Esophagus (tissue), 2 donors: ENCODE measurements around the gene CHAC1. TPM values are rescaled to one million over a fixed set of nuclear protein-coding genes. Genes with fewer than 3 reads are reported as not detected.

Experiments
- H3K27ac ChIP-seq, 2 donors: one replicate each; pipeline ENCODE4 v1.5.1; 2013; ENCODE audit warnings: low read depth in 2 of 2, mild to moderate bottlenecking in 2 of 2, inconsistent platforms in 1 of 2, low read length in 1 of 2, moderate library complexity in 1 of 2
- H3K27me3 ChIP-seq, 2 donors: one replicate each; pipeline ENCODE4 v1.6.1; 2013; ENCODE audit warnings: low read length in 2 of 2, control low read depth in 1 of 2, mild to moderate bottlenecking in 1 of 2; ENCODE audit not compliant: insufficient read depth in 2 of 2, control insufficient read depth in 1 of 2
- H3K36me3 ChIP-seq, 2 donors: one replicate each; pipeline ENCODE4 v1.6.1; 2013; ENCODE audit warnings: low read length in 1 of 2; ENCODE audit not compliant: control insufficient read depth in 2 of 2, insufficient read depth in 2 of 2
- H3K4me1 ChIP-seq, 2 donors: one replicate each; pipeline ENCODE4 v1.6.1; 2013; ENCODE audit warnings: low read length in 1 of 2; ENCODE audit not compliant: control insufficient read depth in 2 of 2, insufficient read depth in 2 of 2
- H3K4me3 ChIP-seq, 2 donors: one replicate each; pipeline ENCODE4 v1.5.1; 2013; ENCODE audit warnings: low read length in 2 of 2, mild to moderate bottlenecking in 2 of 2, low read depth in 1 of 2, moderate library complexity in 1 of 2
- H3K9me3 ChIP-seq, 2 donors: one replicate each; pipeline ENCODE4 v1.6.1; 2013; ENCODE audit warnings: mild to moderate bottlenecking in 2 of 2, low read depth in 1 of 2, low read length in 1 of 2, moderate library complexity in 1 of 2; ENCODE audit not compliant: control insufficient read depth in 2 of 2, insufficient read depth in 1 of 2
- WGBS, 2 donors: extraction: QIAGEN DNeasy Blood & Tissue Kit; methylation state at CpG; one replicate each; pipeline ENCODE4 v1.1.7; 2013; 5-methylcytosine and 5-hydroxymethylcytosine counted together
- polyA plus RNA-seq, 2 donors: library from polyadenylated mRNA; stranded (reverse); fragments of 200-250 nt; gene quantifications; one replicate each; pipeline ENCODE4 v1.2.3, GENCODE V29; 2013
- donor health status: healthy with polysubstance abuse.
- donor health status: Bipolar disorder and iron deficiency.

Gene CHAC1
- polyA plus RNA-seq, 2 donors: 21.1 to 70.9 TPM

DNA sequence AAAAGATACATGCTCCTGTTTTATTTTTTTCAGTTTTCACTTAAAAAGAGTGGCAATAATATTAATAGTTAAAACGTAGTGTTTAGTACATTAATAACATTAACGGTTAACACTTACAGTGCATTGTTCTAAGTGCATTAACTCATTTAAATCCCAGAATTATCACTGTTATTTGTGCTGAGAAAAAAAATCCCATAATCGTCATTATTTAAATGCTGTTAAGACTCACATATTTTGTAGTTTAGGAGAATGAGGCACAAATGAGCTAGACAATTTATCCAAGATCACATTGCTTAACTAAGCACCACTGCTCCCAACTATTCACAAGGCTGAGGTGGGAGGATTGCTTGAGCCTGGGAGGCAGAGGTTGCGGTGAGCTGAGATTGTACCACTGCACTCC is 34.9 kb downstream of the CHAC1 start:
- Histone ChIP-seq H3K4me1 (no peaks in the 10 kb centered on the region), H3K4me3 (no peak overlapping the region), H3K27ac (no peak overlapping the region), H3K9me3 (no peaks in the 10 kb centered on the region), H3K27me3 (no peaks in the 10 kb centered on the region), H3K36me3 (peaks cover 7 to 26% of the 10 kb centered on the region in 2 donors)
- WGBS, 2 donors: 93 to 97% methylated on average over 4 of the region's 4 CpGs

- Histone ChIP-seq H3K9me3 (no peaks in the 10 kb centered on the region), H3K36me3 (peaks cover 0 to 20% of the 10 kb centered on the region in 2 donors), H3K4me3 (no peak overlapping the region), H3K4me1 (no peaks in the 10 kb centered on the region), H3K27ac (no peak overlapping the region), H3K27me3 (no peaks in the 10 kb centered on the region)
Observed at GRCh38 chr15:40990080-40990479, 36.8 kb downstream of the CHAC1 start.

DNA sequence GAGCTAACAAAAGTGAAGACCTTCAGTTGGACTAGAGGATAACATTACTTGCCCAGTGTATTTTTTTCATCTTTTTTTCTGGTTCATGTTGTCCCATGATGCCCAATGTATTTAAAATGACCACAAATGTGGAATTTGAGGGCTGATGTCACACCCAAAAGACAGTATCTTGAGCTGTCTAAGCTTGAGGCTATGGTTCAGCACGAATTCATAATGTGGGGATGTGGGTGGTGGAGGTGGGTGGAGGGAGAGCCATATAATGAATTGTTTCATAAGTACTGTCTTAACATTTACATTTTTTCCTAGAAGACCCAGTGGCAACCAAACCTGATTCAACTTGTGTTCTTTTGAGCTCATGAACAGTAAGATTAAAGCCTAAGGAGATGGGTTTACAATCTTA is 37.5 kb downstream of the CHAC1 start:
- no peak overlapping the region for H3K27ac ChIP-seq
- no peaks in the 10 kb centered on the region for H3K4me1 ChIP-seq
- H3K9me3 ChIP-seq: no peaks in the 10 kb centered on the region
- WGBS, 2 donors: 0% methylated on average over 1 of the region's 1 CpG
- no peak overlapping the region for H3K4me3 ChIP-seq
- peaks cover 2 to 18% of the 10 kb centered on the region in 2 donors for H3K36me3 ChIP-seq
- H3K27me3 ChIP-seq: no peaks in the 10 kb centered on the region

GRCh38 chr15:40991355-40991754 is 38.1 kb downstream of the CHAC1 start:
- Histone ChIP-seq H3K36me3 (peaks cover 4 to 18% of the 10 kb centered on the region in 2 donors), H3K9me3 (no peaks in the 10 kb centered on the region), H3K27me3 (no peaks in the 10 kb centered on the region), H3K4me3 (no peak overlapping the region), H3K27ac (no peak overlapping the region), H3K4me1 (no peaks in the 10 kb centered on the region)
- 87 to 93% methylated on average over 3 of the region's 3 CpGs for WGBS, 2 donors

- H3K9me3 ChIP-seq: no peaks in the 10 kb centered on the region
- H3K27ac ChIP-seq: no peak overlapping the region
- no peaks in the 10 kb centered on the region for H3K4me1 ChIP-seq
- H3K36me3 ChIP-seq: peaks cover 4 to 14% of the 10 kb centered on the region in 2 donors
- no peaks in the 10 kb centered on the region for H3K27me3 ChIP-seq
- 23 to 45% methylated on average over 1 of the region's 1 CpG for WGBS, 2 donors
- H3K4me3 ChIP-seq: no peak overlapping the region
Observed at GRCh38 chr15:40992241-40992741, 39.0 kb downstream of the CHAC1 start.

DNA sequence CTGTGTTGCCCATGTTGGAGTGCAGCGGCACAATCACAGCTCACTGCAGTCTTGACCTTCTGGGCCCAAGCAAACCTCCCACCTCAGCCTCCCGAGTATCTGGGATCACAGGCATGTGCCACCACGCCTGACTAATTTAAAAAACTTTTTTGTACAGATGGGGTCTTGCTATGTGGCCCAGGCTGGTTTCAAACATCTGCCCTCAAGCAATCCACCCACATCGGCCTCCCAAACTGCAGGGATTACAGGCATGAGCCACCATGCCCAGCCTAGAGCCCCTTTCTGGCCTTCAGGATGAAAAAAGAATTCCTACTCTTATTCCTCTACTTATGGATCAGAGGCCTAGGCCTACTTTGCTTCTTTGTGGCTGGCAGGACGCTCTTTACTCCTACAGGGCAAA is 39.6 kb downstream of the CHAC1 start:
- no peak overlapping the region for H3K27ac ChIP-seq
- H3K27me3 ChIP-seq: no peaks in the 10 kb centered on the region
- H3K9me3 ChIP-seq: no peaks in the 10 kb centered on the region
- H3K4me1 ChIP-seq: no peaks in the 10 kb centered on the region
- H3K36me3 ChIP-seq: peaks cover 4 to 12% of the 10 kb centered on the region in 2 donors
- no peak overlapping the region for H3K4me3 ChIP-seq
- 76 to 79% methylated on average over 5 of the region's 5 CpGs for WGBS, 2 donors

DNA sequence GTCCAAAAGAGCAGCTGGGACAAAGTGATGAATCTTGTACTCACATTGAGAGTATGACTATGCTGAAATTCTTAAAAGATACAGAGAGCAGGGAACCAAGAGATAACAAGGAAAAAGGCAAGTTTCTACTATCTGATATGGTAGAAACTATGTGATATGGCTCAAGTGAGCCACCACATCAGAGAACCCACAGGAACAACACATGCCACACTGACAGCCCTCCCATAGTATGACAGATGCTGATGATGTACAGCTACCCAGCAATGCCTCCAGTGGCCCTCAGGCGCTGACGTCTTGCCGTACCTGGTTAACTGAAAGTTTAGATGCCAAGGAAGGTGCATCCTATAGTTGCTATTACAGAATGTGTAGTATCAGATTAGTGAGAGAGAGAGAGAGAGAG is 42.4 kb downstream of the CHAC1 start:
- Histone ChIP-seq H3K9me3 (no peaks in the 10 kb centered on the region), H3K27ac (no peak overlapping the region), H3K27me3 (no peaks in the 10 kb centered on the region), H3K4me3 (no peak overlapping the region), H3K4me1 (no peaks in the 10 kb centered on the region), H3K36me3 (peaks cover 7 to 10% of the 10 kb centered on the region in 2 donors)
- WGBS, 2 donors: 95 to 100% methylated on average over 3 of the region's 3 CpGs

DNA sequence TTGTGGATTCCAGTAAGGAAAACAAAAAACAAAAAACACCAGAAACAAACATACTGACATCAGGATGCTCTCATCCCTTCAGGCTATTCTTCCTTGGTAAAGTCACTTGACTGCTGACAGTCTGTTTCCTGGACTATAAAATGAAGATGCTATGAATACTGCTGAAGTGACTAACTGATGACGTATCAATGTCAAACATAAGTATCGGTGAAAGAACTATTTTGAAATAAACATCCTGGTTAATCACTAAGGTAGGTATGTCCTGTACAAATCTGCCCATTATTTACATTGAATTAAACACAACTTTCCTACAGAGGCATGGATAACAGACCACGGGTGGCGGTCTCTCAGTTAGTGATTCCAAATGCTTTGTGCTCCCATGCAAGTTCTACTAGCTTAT is 45.9 kb downstream of the CHAC1 start:
- Histone ChIP-seq H3K4me3 (no peak overlapping the region), H3K9me3 (no peaks in the 10 kb centered on the region), H3K27ac (no peak overlapping the region), H3K27me3 (no peaks in the 10 kb centered on the region), H3K36me3 (peaks cover 5 to 17% of the 10 kb centered on the region in 2 donors), H3K4me1 (no peaks in the 10 kb centered on the region)
- 92% methylated on average over 4 of the region's 4 CpGs for WGBS, 2 donors

- Histone ChIP-seq H3K9me3 (no peaks in the 10 kb centered on the region), H3K27me3 (no peaks in the 10 kb centered on the region), H3K4me3 (no peak overlapping the region), H3K4me1 (no peaks in the 10 kb centered on the region), H3K36me3 (peaks cover 7 to 17% of the 10 kb centered on the region in 2 donors), H3K27ac (no peak overlapping the region)
- 72 to 73% methylated on average over 5 of the region's 5 CpGs for whole genome bisulfite sequencing, 2 donors
Observed at GRCh38 chr15:41001524-41002214, 48.4 kb downstream of the CHAC1 start.

GRCh38 chr15:41004490-41004889 is 51.2 kb downstream of the CHAC1 start:
- WGBS, 2 donors: 87 to 89% methylated on average over 3 of the region's 3 CpGs
- peaks cover 7 to 17% of the 10 kb centered on the region in 2 donors for H3K36me3 ChIP-seq
- H3K27ac ChIP-seq: no peak overlapping the region

More at GRCh38 chr15:41004490-41004889, 51.2 kb downstream of the CHAC1 start:
- no peaks in the 10 kb centered on the region for H3K4me1 ChIP-seq
- no peak overlapping the region for H3K4me3 ChIP-seq
- no peaks in the 10 kb centered on the region for H3K9me3 ChIP-seq
- H3K27me3 ChIP-seq: no peaks in the 10 kb centered on the region
